Measurements from ENCODE around the gene ANKRD63.

ANKRD63 gene

GRCh38 chr15:40313531-40314398 lies 30.9 kb upstream of the ANKRD63 start:
- DNase-seq: no peak

- DNase-seq: no peak
Observed at GRCh38 chr15:40312370-40313158, 29.7 kb upstream of the ANKRD63 start.

- no peak for DNase-seq
Observed at GRCh38 chr15:40310993-40311392, 28.1 kb upstream of the ANKRD63 start.

GRCh38 chr15:40310001-40310959 lies 27.4 kb upstream of the ANKRD63 start:
- DNase-seq: peak; percentile 67

- no peak for DNase-seq
Observed at GRCh38 chr15:40309344-40309862, 26.5 kb upstream of the ANKRD63 start.

- DNase-seq: peak; percentile 68
Observed at GRCh38 chr15:40307421-40308211, 24.8 kb upstream of the ANKRD63 start, which contains the start of gene PLCB2. PLCB2 (minus strand) TSS chr15:40307935; CDS start chr15:40307672, 263 bp downstream.

GRCh38 chr15:40306908-40307307 lies 24.0 kb upstream of the ANKRD63 start:
- no peak for DNase-seq

- DNase-seq: no peak
Observed at GRCh38 chr15:40306371-40306770, 23.5 kb upstream of the ANKRD63 start.

- DNase-seq: no peak
Observed at GRCh38 chr15:40305281-40305680, 22.4 kb upstream of the ANKRD63 start.

- DNase-seq: no peak
Observed at GRCh38 chr15:40303576-40303975, 20.7 kb upstream of the ANKRD63 start.

GRCh38 chr15:40302981-40303380 lies 20.1 kb upstream of the ANKRD63 start:
- DNase-seq: no peak

- DNase-seq: no peak
Observed at GRCh38 chr15:40302288-40302886, 19.5 kb upstream of the ANKRD63 start.

GRCh38 chr15:40301467-40302179 lies 18.8 kb upstream of the ANKRD63 start:
- DNase-seq: no peak

- no peak for DNase-seq
Observed at GRCh38 chr15:40300771-40301170, 17.9 kb upstream of the ANKRD63 start.

- no peak for DNase-seq
Observed at GRCh38 chr15:40300367-40300766, 17.5 kb upstream of the ANKRD63 start.

- DNase-seq: no peak
Observed at GRCh38 chr15:40298216-40298935, 15.5 kb upstream of the ANKRD63 start.

- DNase-seq: no peak
Observed at GRCh38 chr15:40297356-40297755, 14.5 kb upstream of the ANKRD63 start.

GRCh38 chr15:40296561-40297230 lies 13.8 kb upstream of the ANKRD63 start:
- DNase-seq: no peak

- no peak for DNase-seq
Observed at GRCh38 chr15:40295877-40296560, 13.2 kb upstream of the ANKRD63 start.

Data from activated CD4-positive, alpha-beta T cell treated with anti-CD3 and anti-CD28 coated beads, Interleukin-2, amount 50 U/mL, for 16 hours (primary cell).